Activated T-helper 1 cell treated with anti-CD3 and anti-CD28 coated beads, Interleukin-12 subunit alpha, Interleukin-12 subunit beta, Interleukin-2, Interleukin-4 antibody, amounts not matched to agents 30 ng/mL and 10 ng/mL and 1 ng/mL, durations not matched to agents 14 hours and 24 hours and 36 hours (primary cell): Measurements from ENCODE around the gene UQCR10. TPM values are rescaled to one million over a fixed set of nuclear protein-coding genes. Genes with fewer than 3 reads are reported as not detected.

Source experiments
- DNase-seq: peaks from one replicate; pipeline ENCODE4 v3.0.0; 2021; ENCODE audit warnings: low spot score
- H3K27ac Mint-ChIP-seq: one replicate; pipeline ENCODE4 v1.8.0; 2021; ENCODE audit warnings: mild to moderate bottlenecking, mixed read lengths
- H3K27me3 Mint-ChIP-seq: one replicate; pipeline ENCODE4 v1.8.0; 2022; ENCODE audit warnings: mild to moderate bottlenecking, moderate library complexity, mixed read lengths; ENCODE audit not compliant: insufficient read depth
- H3K36me3 Mint-ChIP-seq: one replicate; pipeline ENCODE4 v1.8.0; 2021; ENCODE audit warnings: low read depth, mixed read lengths
- H3K4me1 Mint-ChIP-seq: one replicate; pipeline ENCODE4 v1.8.0; 2021; ENCODE audit warnings: low read depth, mixed read lengths
- H3K4me3 Mint-ChIP-seq: one replicate; pipeline ENCODE4 v1.8.0; 2021; ENCODE audit warnings: mild to moderate bottlenecking, moderate library complexity, mixed read lengths
- H3K9me3 Mint-ChIP-seq: one replicate; pipeline ENCODE4 v1.8.0; 2021; ENCODE audit warnings: mixed read lengths
- intact Hi-C: fragments of 100-400 bp; cut with micrococcal nuclease; formaldehyde crosslinking; loops from one replicate; pipeline ENCODE4 v1.15.1; 2024
- total RNA-seq: library from RNA; stranded (reverse); gene quantifications from 2 replicates; pipeline ENCODE4 v1.2.3, GENCODE V29; 2022

The UQCR10 gene
- total RNA-seq, 1 donor from 2014 or later = 96.5 TPM

GRCh38 chr22:29782061-29782845 is 15.1 kb downstream of the UQCR10 start:
- H3K9me3 Mint-ChIP-seq = no peaks in the 10 kb centered on the region
- H3K4me1 Mint-ChIP-seq = no peaks in the 10 kb centered on the region
- no peak for DNase-seq
- intact Hi-C loops = no loop called here
- H3K27ac Mint-ChIP-seq = no peak overlapping the region
- H3K4me3 Mint-ChIP-seq = no peak overlapping the region
- H3K27me3 Mint-ChIP-seq = no peaks in the 10 kb centered on the region
- peaks cover 3% of the 10 kb centered on the region for H3K36me3 Mint-ChIP-seq

GRCh38 chr22:29784451-29785361 is 17.5 kb downstream of the UQCR10 start:
- no peak for DNase-seq
- no peak overlapping the region for H3K4me3 Mint-ChIP-seq
- no peaks in the 10 kb centered on the region for H3K27me3 Mint-ChIP-seq
- H3K36me3 Mint-ChIP-seq = peaks cover 18% of the 10 kb centered on the region
- no peak overlapping the region for H3K27ac Mint-ChIP-seq
- intact Hi-C loops = no loop called here
- no peaks in the 10 kb centered on the region for H3K9me3 Mint-ChIP-seq
- no peaks in the 10 kb centered on the region for H3K4me1 Mint-ChIP-seq

DNA sequence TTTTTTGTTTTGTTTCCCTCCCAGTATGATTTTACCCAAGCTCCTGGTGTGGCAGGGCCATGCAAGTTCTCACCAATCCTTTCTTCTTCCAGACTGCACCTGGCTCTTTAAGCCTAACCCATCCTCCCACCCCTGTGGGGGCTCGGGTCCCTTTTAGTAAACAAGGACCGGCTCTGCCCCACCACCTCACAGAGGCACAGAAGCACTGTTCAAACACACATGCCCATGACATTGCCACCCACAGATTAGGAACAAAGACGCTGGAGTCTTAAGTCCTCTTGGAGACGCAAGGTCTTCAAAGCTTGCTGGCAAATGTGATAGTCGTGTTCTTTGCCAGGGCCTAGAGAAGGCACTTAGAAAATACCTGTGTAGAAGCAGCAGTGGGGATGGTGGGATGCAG is 18.9 kb downstream of the UQCR10 start:
- intact Hi-C loops = no loop called here
- Mint-ChIP-seq H3K4me3 (no peak overlapping the region), H3K36me3 (peaks cover 24% of the 10 kb centered on the region), H3K9me3 (no peaks in the 10 kb centered on the region), H3K4me1 (no peaks in the 10 kb centered on the region), H3K27me3 (no peaks in the 10 kb centered on the region), H3K27ac (no peak overlapping the region)
- DNase-seq = no peak

GRCh38 chr22:29787371-29787980 is 20.3 kb downstream of the UQCR10 start:
- Mint-ChIP-seq H3K4me1 (no peaks in the 10 kb centered on the region), H3K9me3 (no peaks in the 10 kb centered on the region), H3K36me3 (peaks cover 27% of the 10 kb centered on the region), H3K27ac (no peak overlapping the region), H3K4me3 (no peak overlapping the region), H3K27me3 (no peaks in the 10 kb centered on the region)
- DNase-seq = no peak
- intact Hi-C loops = no loop called here

- intact Hi-C loops = no loop called here
These were observed 21.4 kb downstream of the UQCR10 start for GRCh38 chr22:29788339-29789279.

GRCh38 chr22:29790061-29790460 is 22.9 kb downstream of the UQCR10 start:
- Mint-ChIP-seq H3K9me3 (no peaks in the 10 kb centered on the region), H3K4me1 (no peaks in the 10 kb centered on the region), H3K4me3 (no peak overlapping the region), H3K27ac (peak overlapping the region; percentile 6), H3K27me3 (no peaks in the 10 kb centered on the region), H3K36me3 (peaks cover 31% of the 10 kb centered on the region)
- intact Hi-C loops = no loop called here
- no peak for DNase-seq

More at GRCh38 chr22:29788339-29789279, 21.4 kb downstream of the UQCR10 start:
- Mint-ChIP-seq H3K27ac (peak overlapping the region; percentile 29), H3K36me3 (peaks cover 31% of the 10 kb centered on the region), H3K27me3 (no peaks in the 10 kb centered on the region), H3K9me3 (no peaks in the 10 kb centered on the region), H3K4me1 (no peaks in the 10 kb centered on the region), H3K4me3 (no peak overlapping the region)
- DNase-seq = no peak

GRCh38 chr22:29793396-29793795 is 26.2 kb downstream of the UQCR10 start:
- Mint-ChIP-seq H3K36me3 (peaks cover 35% of the 10 kb centered on the region), H3K4me1 (peaks cover 6% of the 10 kb centered on the region), H3K27me3 (no peaks in the 10 kb centered on the region), H3K4me3 (no peak overlapping the region), H3K9me3 (no peaks in the 10 kb centered on the region), H3K27ac (no peak overlapping the region)
- intact Hi-C loops = no loop called here
- DNase-seq = no peak

GRCh38 chr22:29795663-29796062 is 28.5 kb downstream of the UQCR10 start:
- H3K9me3 Mint-ChIP-seq = no peaks in the 10 kb centered on the region
- no peak overlapping the region for H3K4me3 Mint-ChIP-seq
- intact Hi-C loops = no loop called here
- peaks cover 11% of the 10 kb centered on the region for H3K4me1 Mint-ChIP-seq
- peaks cover 38% of the 10 kb centered on the region for H3K36me3 Mint-ChIP-seq
- H3K27me3 Mint-ChIP-seq = no peaks in the 10 kb centered on the region
- H3K27ac Mint-ChIP-seq = no peak overlapping the region
- no peak for DNase-seq

DNA sequence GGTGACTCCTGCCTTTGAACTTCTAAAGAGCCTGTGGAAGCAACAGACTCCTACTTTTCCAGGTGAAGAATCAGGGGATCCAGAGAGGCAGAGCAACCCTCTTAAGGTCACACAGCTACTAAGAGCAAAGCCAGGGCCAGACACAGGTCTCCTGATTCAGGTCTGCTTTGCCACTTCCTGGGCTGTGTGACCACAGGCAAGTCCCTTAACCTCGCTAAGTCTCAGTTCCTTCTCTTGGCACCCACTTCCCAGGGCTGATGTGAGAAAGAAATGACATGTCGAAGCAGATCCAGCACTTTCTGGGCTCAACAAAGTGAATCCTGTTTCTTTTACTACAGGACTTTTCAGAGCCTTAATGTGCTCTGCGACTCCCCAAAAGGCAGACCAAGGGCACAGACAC is 30.2 kb downstream of the UQCR10 start:
- no peak for DNase-seq
- H3K4me1 Mint-ChIP-seq = peaks cover 11% of the 10 kb centered on the region
- no peak overlapping the region for H3K27ac Mint-ChIP-seq
- no peaks in the 10 kb centered on the region for H3K27me3 Mint-ChIP-seq
- H3K9me3 Mint-ChIP-seq = no peaks in the 10 kb centered on the region
- no peak overlapping the region for H3K4me3 Mint-ChIP-seq
- intact Hi-C loops = no loop called here
- H3K36me3 Mint-ChIP-seq = peaks cover 43% of the 10 kb centered on the region

DNA sequence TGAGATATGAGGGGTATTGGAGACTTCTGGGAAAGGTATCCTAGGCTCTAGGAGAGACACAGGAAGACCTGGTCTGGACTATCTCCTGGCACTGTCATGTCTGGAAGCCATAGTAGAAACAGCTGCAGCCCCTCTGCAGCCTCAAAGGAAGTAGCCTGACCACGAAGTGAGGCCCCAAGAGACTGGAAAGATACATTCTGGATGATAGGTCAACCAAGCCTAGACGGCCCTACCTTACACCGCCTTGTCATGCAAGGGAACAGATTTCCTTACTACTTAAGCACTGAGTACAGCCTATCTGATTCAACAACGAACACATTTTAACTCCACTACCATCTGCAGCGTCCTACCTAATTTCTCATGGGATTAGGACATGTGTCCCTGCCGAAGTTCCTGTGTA is 31.1 kb downstream of the UQCR10 start:
- no peaks in the 10 kb centered on the region for H3K9me3 Mint-ChIP-seq
- H3K4me1 Mint-ChIP-seq = peaks cover 11% of the 10 kb centered on the region
- H3K36me3 Mint-ChIP-seq = peaks cover 38% of the 10 kb centered on the region
- no peak overlapping the region for H3K4me3 Mint-ChIP-seq
- no peak overlapping the region for H3K27ac Mint-ChIP-seq
- H3K27me3 Mint-ChIP-seq = no peaks in the 10 kb centered on the region
- no peak for DNase-seq
- intact Hi-C loops = no loop called here

- DNase-seq = no peak
- Mint-ChIP-seq H3K9me3 (no peaks in the 10 kb centered on the region), H3K4me1 (peaks cover 11% of the 10 kb centered on the region), H3K4me3 (no peak overlapping the region), H3K27ac (no peak overlapping the region), H3K27me3 (no peaks in the 10 kb centered on the region), H3K36me3 (peaks cover 43% of the 10 kb centered on the region)
- intact Hi-C loops = no loop called here
These were observed 31.6 kb downstream of the UQCR10 start for GRCh38 chr22:29798801-29799200.

- no peak overlapping the region for H3K4me3 Mint-ChIP-seq
- peaks cover 11% of the 10 kb centered on the region for H3K4me1 Mint-ChIP-seq
- H3K36me3 Mint-ChIP-seq = peaks cover 43% of the 10 kb centered on the region
- no peaks in the 10 kb centered on the region for H3K27me3 Mint-ChIP-seq
- intact Hi-C loops = no loop called here
- no peak overlapping the region for H3K27ac Mint-ChIP-seq
- DNase-seq = no peak
- H3K9me3 Mint-ChIP-seq = no peaks in the 10 kb centered on the region
These were observed 32.1 kb downstream of the UQCR10 start for GRCh38 chr22:29799217-29799680.
